CD4-positive, CD25-positive, alpha-beta regulatory T cell (primary cell): ENCODE results near the gene SLC28A1. TPM values are rescaled to one million over a fixed set of nuclear protein-coding genes. Genes with fewer than 3 reads are reported as not detected.

Experiments
- ATAC-seq, 2 donors: fragments of 150-1000 bp; cut with Tn5 transposase; one replicate each; pipeline ENCODE4 v1.10.0; 2021; ENCODE audit warnings: low read depth in 2 of 2, moderate number of reproducible peaks in 2 of 2, moderate library complexity in 1 of 2
- DNase-seq, 3 donors: peaks; one replicate each; pipeline versions ENCODE4 v3.0.0 to v3.0.0-alpha.2; 2012 to 2022; ENCODE audit warnings: mixed read lengths in 1 of 3
- H3K27ac ChIP-seq: one replicate; pipeline ENCODE4 v1.7.0; 2013; ENCODE audit warnings: mild to moderate bottlenecking, low read length; ENCODE audit not compliant: insufficient read depth, poor library complexity, severe bottlenecking
- H3K27me3 ChIP-seq: one replicate; pipeline ENCODE4 v1.7.0; 2013; ENCODE audit warnings: low read length; ENCODE audit not compliant: control insufficient read depth, insufficient read depth
- H3K36me3 ChIP-seq: one replicate; pipeline ENCODE4 v1.7.0; 2013; ENCODE audit warnings: mild to moderate bottlenecking, low read length, moderate library complexity; ENCODE audit not compliant: control insufficient read depth, insufficient read depth
- H3K4me1 ChIP-seq: 2 replicates; pipeline ENCODE4 v1.7.0; 2013; ENCODE audit warnings: mild to moderate bottlenecking, low read length; ENCODE audit not compliant: insufficient read depth, control insufficient read depth, poor library complexity, severe bottlenecking
- H3K4me3 ChIP-seq: one replicate; pipeline ENCODE4 v1.7.0; 2013; ENCODE audit warnings: low read depth, mild to moderate bottlenecking, low read length, moderate library complexity
- H3K9me3 ChIP-seq, 2 experiments: 1 replicate in 1 of 2; 2 replicates in 1 of 2; pipeline ENCODE4 v1.7.0; 2013; ENCODE audit warnings: low read length in 2 of 2, mild to moderate bottlenecking in 1 of 2, moderate library complexity in 1 of 2; ENCODE audit not compliant: control insufficient read depth in 2 of 2
- H3K27ac Mint-ChIP-seq, 3 donors: one replicate each; pipeline ENCODE4 v1.8.0; 2020 to 2022; ENCODE audit warnings: mild to moderate bottlenecking in 3 of 3, mixed read lengths in 3 of 3, moderate library complexity in 2 of 3
- H3K27me3 Mint-ChIP-seq: one replicate; pipeline ENCODE4 v1.8.0; 2022; ENCODE audit warnings: mild to moderate bottlenecking, mixed read lengths
- H3K36me3 Mint-ChIP-seq: one replicate; pipeline ENCODE4 v1.8.0; 2020; ENCODE audit warnings: mixed read lengths
- H3K4me1 Mint-ChIP-seq, 4 donors: one replicate each; pipeline ENCODE4 v1.8.0; 2020 to 2022; ENCODE audit warnings: mixed read lengths in 4 of 4, mild to moderate bottlenecking in 1 of 4
- H3K4me3 Mint-ChIP-seq, 4 donors: one replicate each; pipeline ENCODE4 v1.8.0; 2020 to 2022; ENCODE audit warnings: mild to moderate bottlenecking in 4 of 4, mixed read lengths in 4 of 4, moderate library complexity in 3 of 4
- H3K9me3 Mint-ChIP-seq, 7 donors: one replicate each; pipeline ENCODE4 v1.8.0; 2020 to 2022; ENCODE audit warnings: mixed read lengths in 7 of 7, mild to moderate bottlenecking in 3 of 7, moderate library complexity in 2 of 7
- polyA plus RNA-seq, 4 donors: library from polyadenylated mRNA; unstranded; fragments of 300-500 nt; fragmentation: Illumina TruSeq; gene quantifications; one replicate each; pipeline ENCODE4 v1.2.3, GENCODE V29; 2021
- total RNA-seq: library from RNA; stranded (reverse); gene quantifications from one replicate; pipeline ENCODE4 v1.2.3, GENCODE V29; 2022

The SLC28A1 gene
- total and polyA plus RNA-seq, 5 donors from 2014 or later, result not detected

- DNase-seq (no peak), ATAC-seq (no peak)
- Mint-ChIP-seq H3K27me3 (peaks cover 8% of the 10 kb centered on the region), H3K27ac (no peak overlapping the region), H3K4me1 (no peaks in the 10 kb centered on the region), H3K4me3 (no peak overlapping the region), H3K36me3 (no peaks in the 10 kb centered on the region), H3K9me3 (no peaks in the 10 kb centered on the region)
- Histone ChIP-seq H3K4me1 (no peaks in the 10 kb centered on the region), H3K36me3 (no peaks in the 10 kb centered on the region), H3K27ac (no peak overlapping the region), H3K9me3 (no peaks in the 10 kb centered on the region), H3K27me3 (no peaks in the 10 kb centered on the region), H3K4me3 (no peak overlapping the region)
These were observed 3.5 kb upstream of the SLC28A1 start for GRCh38 chr15:84880822-84881519.

- Mint-ChIP-seq H3K27ac (no peak overlapping the region), H3K4me1 (no peaks in the 10 kb centered on the region), H3K4me3 (no peak overlapping the region), H3K9me3 (no peaks in the 10 kb centered on the region), H3K27me3 (peaks cover 8% of the 10 kb centered on the region), H3K36me3 (no peaks in the 10 kb centered on the region)
- no peaks in the 10 kb centered on the region for H3K36me3 ChIP-seq
- no peak for ATAC-seq
- H3K27ac ChIP-seq, result no peak overlapping the region
- H3K9me3 ChIP-seq, result no peaks in the 10 kb centered on the region
- DNase-seq, result no peak
- no peak overlapping the region for H3K4me3 ChIP-seq
- H3K4me1 ChIP-seq, result no peaks in the 10 kb centered on the region
- H3K27me3 ChIP-seq, result no peaks in the 10 kb centered on the region
These were observed 3.0 kb upstream of the SLC28A1 start for GRCh38 chr15:84881520-84881830.

GRCh38 chr15:84883466-84883865 is 996 bp upstream of the SLC28A1 start:
- Histone ChIP-seq H3K4me3 (no peak overlapping the region), H3K9me3 (no peaks in the 10 kb centered on the region), H3K27me3 (no peaks in the 10 kb centered on the region), H3K36me3 (no peaks in the 10 kb centered on the region), H3K27ac (no peak overlapping the region), H3K4me1 (no peaks in the 10 kb centered on the region)
- Mint-ChIP-seq H3K27me3 (peaks cover 4% of the 10 kb centered on the region), H3K9me3 (no peaks in the 10 kb centered on the region), H3K4me3 (no peak overlapping the region), H3K4me1 (no peaks in the 10 kb centered on the region), H3K36me3 (no peaks in the 10 kb centered on the region), H3K27ac (no peak overlapping the region)
- no peak for ATAC-seq
- DNase-seq, result no peak

GRCh38 chr15:84885801-84886200 is 1.3 kb downstream of the SLC28A1 start:
- DNase-seq (no peak), ATAC-seq (no peak)
- Histone ChIP-seq H3K27me3 (no peaks in the 10 kb centered on the region), H3K4me3 (no peak overlapping the region), H3K27ac (no peak overlapping the region), H3K36me3 (no peaks in the 10 kb centered on the region), H3K9me3 (no peaks in the 10 kb centered on the region), H3K4me1 (no peaks in the 10 kb centered on the region)
- Mint-ChIP-seq H3K9me3 (no peaks in the 10 kb centered on the region), H3K4me1 (no peaks in the 10 kb centered on the region), H3K27ac (peak overlapping the region in 1 of 3 donors; percentile 64), H3K4me3 (no peak overlapping the region), H3K27me3 (peaks cover 9% of the 10 kb centered on the region), H3K36me3 (no peaks in the 10 kb centered on the region)

- Histone ChIP-seq H3K36me3 (no peaks in the 10 kb centered on the region), H3K27ac (no peak overlapping the region), H3K9me3 (no peaks in the 10 kb centered on the region), H3K4me1 (no peaks in the 10 kb centered on the region), H3K27me3 (no peaks in the 10 kb centered on the region), H3K4me3 (no peak overlapping the region)
- ATAC-seq (no peak), DNase-seq (no peak)
- H3K9me3 Mint-ChIP-seq, result no peaks in the 10 kb centered on the region
- peaks cover 14% of the 10 kb centered on the region for H3K27me3 Mint-ChIP-seq
- peak overlapping the region in 1 of 4 donors; percentile 33 for H3K4me3 Mint-ChIP-seq
- H3K27ac Mint-ChIP-seq, result peak overlapping the region in 1 of 3 donors; percentile 64
- H3K4me1 Mint-ChIP-seq, result no peaks in the 10 kb centered on the region
- H3K36me3 Mint-ChIP-seq, result no peaks in the 10 kb centered on the region
These were observed 1.9 kb downstream of the SLC28A1 start for GRCh38 chr15:84886211-84886983.

GRCh38 chr15:84886984-84887299 is 2.5 kb downstream of the SLC28A1 start:
- Mint-ChIP-seq H3K9me3 (no peaks in the 10 kb centered on the region), H3K36me3 (no peaks in the 10 kb centered on the region), H3K27ac (no peak overlapping the region), H3K27me3 (peaks cover 14% of the 10 kb centered on the region), H3K4me3 (no peak overlapping the region), H3K4me1 (no peaks in the 10 kb centered on the region)
- no peaks in the 10 kb centered on the region for H3K9me3 ChIP-seq
- H3K27me3 ChIP-seq, result no peaks in the 10 kb centered on the region
- no peaks in the 10 kb centered on the region for H3K4me1 ChIP-seq
- H3K36me3 ChIP-seq, result no peaks in the 10 kb centered on the region
- no peak overlapping the region for H3K4me3 ChIP-seq
- DNase-seq (no peak), ATAC-seq (no peak)
- H3K27ac ChIP-seq, result no peak overlapping the region

- no peak for ATAC-seq
- Mint-ChIP-seq H3K4me1 (no peaks in the 10 kb centered on the region), H3K27me3 (peaks cover 14% of the 10 kb centered on the region), H3K27ac (no peak overlapping the region), H3K4me3 (no peak overlapping the region), H3K9me3 (no peaks in the 10 kb centered on the region), H3K36me3 (no peaks in the 10 kb centered on the region)
- Histone ChIP-seq H3K4me3 (no peak overlapping the region), H3K36me3 (no peaks in the 10 kb centered on the region), H3K27ac (no peak overlapping the region), H3K9me3 (no peaks in the 10 kb centered on the region), H3K4me1 (no peaks in the 10 kb centered on the region), H3K27me3 (no peaks in the 10 kb centered on the region)
- no peak for DNase-seq
These were observed 3.5 kb downstream of the SLC28A1 start for GRCh38 chr15:84887938-84888337.

GRCh38 chr15:84888639-84889038 is 4.2 kb downstream of the SLC28A1 start:
- H3K27ac ChIP-seq, result no peak overlapping the region
- no peaks in the 10 kb centered on the region for H3K9me3 ChIP-seq
- Mint-ChIP-seq H3K27ac (no peak overlapping the region), H3K36me3 (no peaks in the 10 kb centered on the region), H3K4me3 (no peak overlapping the region), H3K4me1 (no peaks in the 10 kb centered on the region), H3K9me3 (peaks cover 0 to 3% (median 0%) of the 10 kb centered on the region in 7 donors), H3K27me3 (peaks cover 11% of the 10 kb centered on the region)
- no peaks in the 10 kb centered on the region for H3K4me1 ChIP-seq
- no peaks in the 10 kb centered on the region for H3K27me3 ChIP-seq
- no peak overlapping the region for H3K4me3 ChIP-seq
- DNase-seq, result no peak
- H3K36me3 ChIP-seq, result no peaks in the 10 kb centered on the region
- no peak for ATAC-seq
